ENCODE measurements around the gene UNC13B. TPM values are rescaled to one million over a fixed set of nuclear protein-coding genes. Genes with fewer than 3 reads are reported as not detected.

Gene UNC13B
- total and polyA plus RNA-seq, 9 of the 15 experiments (the other 6 are each of a cell fraction or from before 2014, with no cell fraction given) = 2.4 to 11.5 (median 8.6) TPM

DNA sequence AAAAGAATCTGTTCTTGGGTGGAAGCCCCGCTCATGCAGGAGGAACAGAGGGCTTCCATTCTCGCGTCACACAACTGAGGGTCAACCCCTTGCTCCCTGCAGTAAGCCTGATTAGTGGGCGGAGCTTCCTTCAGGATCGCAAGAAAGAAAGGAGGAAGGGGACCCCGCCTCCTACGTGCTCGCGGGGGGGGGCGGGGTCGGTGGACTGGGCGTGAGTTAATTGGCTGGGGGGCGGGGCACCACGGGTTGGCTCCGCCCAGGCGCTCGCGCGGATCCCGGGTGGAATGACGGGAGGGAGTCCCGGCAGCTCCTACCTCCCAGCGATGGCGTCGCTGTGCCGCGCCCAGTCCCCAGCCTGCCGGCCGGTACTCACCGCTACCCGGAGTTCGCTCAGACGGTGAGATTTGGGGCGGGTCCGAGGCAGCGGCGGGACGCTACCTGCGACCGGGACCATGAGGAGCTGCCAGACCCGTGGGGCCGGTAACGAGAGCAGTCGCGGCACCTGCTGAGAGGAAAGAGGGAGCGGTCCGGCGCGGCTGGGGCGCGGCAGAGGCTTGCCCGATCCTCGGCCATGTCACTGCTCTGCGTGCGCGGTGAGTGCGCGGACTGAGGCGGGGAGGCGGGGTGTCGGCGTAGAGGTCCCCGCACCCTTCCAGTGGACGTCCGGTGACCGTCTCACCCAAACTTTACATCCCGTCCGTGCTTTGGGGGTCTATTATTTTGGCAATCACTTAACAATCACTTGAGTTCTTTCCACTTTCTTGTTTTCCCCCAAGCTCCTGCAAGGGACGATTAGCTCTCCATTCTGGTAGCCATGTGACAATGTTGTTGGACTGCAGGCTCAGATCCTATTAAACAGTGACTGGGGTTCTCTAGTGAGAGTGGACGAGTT, at the start of gene UNC13B (continued):
- no peak for TF ChIP-seq PRPF4 (IDR thresholded peaks at IDR 0.05; ENCODE audit: insufficient read depth, low read depth, low read length, poor library complexity, severe bottlenecking)
- peak in 1 of 2 experiments; percentile 22 for TF ChIP-seq E2F6 (IDR thresholded peaks at IDR 0.05; ENCODE audit: borderline replicate concordance in 1 of 2, extremely low read depth in 1 of 2, insufficient read depth in 1 of 2, insufficient read length in 1 of 2, low read depth in 1 of 2, low read length in 1 of 2, poor library complexity in 1 of 2, severe bottlenecking in 1 of 2)
- TF ChIP-seq FOXK1 (CRISPR knock-in tag; IDR thresholded peaks at IDR 0.05; ENCODE audit: borderline replicate concordance) = no peak
- peak; percentile 16 for TF ChIP-seq CCNT2 (IDR thresholded peaks at IDR 0.05; ENCODE audit: borderline replicate concordance, extremely low read depth, insufficient read length, low read depth, low read length)
- TF ChIP-seq RCOR1 (IDR thresholded peaks at IDR 0.05; ENCODE audit: borderline replicate concordance in 1 of 2, low read depth in 2 of 2, low read length in 2 of 2) = peak in 1 of 2 experiments; percentile 17; a peak in 1 of 4 replicates
- no peak for TF ChIP-seq ATF1 (CRISPR knock-in tag; IDR thresholded peaks at IDR 0.05)
- TF ChIP-seq ATF1 (tag; IDR thresholded peaks at IDR 0.05) = peak; percentile 68
- no peak for TF ChIP-seq SMAD3 (CRISPR knock-in tag; conservative IDR thresholded peaks at IDR 0.05)
- peak; percentile 47; the same call in 1 of the 2 replicates for TF ChIP-seq C11orf30 (IDR thresholded peaks at IDR 0.05; ENCODE audit: low read depth)
- no peak for TF ChIP-seq CHD2 (IDR thresholded peaks at IDR 0.05; ENCODE audit: low read depth, low read length)
- TF ChIP-seq RBBP5 (IDR thresholded peaks at IDR 0.05; ENCODE audit: borderline replicate concordance, insufficient read depth, low read length, poor library complexity, severe bottlenecking) = peak; percentile 79
- no peak for TF ChIP-seq CBX8 (IDR thresholded peaks at IDR 0.05; ENCODE audit: borderline replicate concordance, extremely low read depth, low read depth, low read length, poor library complexity, severe bottlenecking)
- TF ChIP-seq RNF2 (IDR thresholded peaks at IDR 0.05) = no peak
- TF ChIP-seq SMARCA5 (IDR thresholded peaks at IDR 0.05) = no peak
- no peak for TF ChIP-seq KDM4B (IDR thresholded peaks at IDR 0.05; ENCODE audit: borderline replicate concordance in 2 of 2, low read depth in 1 of 2)
- TF ChIP-seq SP1 (CRISPR knock-in tag; IDR thresholded peaks at IDR 0.05) = no peak; the same call in 1 of the 2 replicates
- no peak for TF ChIP-seq ZC3H8 (IDR thresholded peaks at IDR 0.05)
- TF ChIP-seq NCOA2 (IDR thresholded peaks at IDR 0.05; ENCODE audit: partially characterized antibody in 2 of 2) = no peak
- TF ChIP-seq CREBBP (IDR thresholded peaks at IDR 0.05; ENCODE audit: low read depth, low read length) = no peak
- no peak for TF ChIP-seq CBX5 (IDR thresholded peaks at IDR 0.05; ENCODE audit: borderline replicate concordance, low read depth)
- TF ChIP-seq BRD4 (IDR thresholded peaks at IDR 0.05) = no peak
- no peak for TF ChIP-seq CUX1 (CRISPR knock-in tag; IDR thresholded peaks at IDR 0.05)
